Measurements from ENCODE around the gene KLHL3. TPM values are rescaled to one million over a fixed set of nuclear protein-coding genes. Genes with fewer than 3 reads are reported as not detected.
"Not testable (repeated sequence)": the region's sequence is repeated elsewhere in the genome, so short reads cannot be mapped to it uniquely, and the experiment has no call there.

KLHL3 gene
- total RNA-seq (2022) (16.9 and 18.2 TPM in 2 replicates), Bru-seq, nascent RNA (percentile 68 among the genes with signal in this experiment), BruChase-seq, experiment 1, labeled RNA remaining after a 6-hour chase (percentile 49 among the genes with signal in this experiment), BruChase-seq, experiment 2, labeled RNA remaining after a 2-hour chase (percentile 54 among the genes with signal in this experiment)
- long read RNA-seq, partial matches to known transcripts, result 0 of 1 reads
- long read RNA-seq, other reads (novel, unspliced or antisense), result 1 of 1 reads

- Mint-ChIP-seq H3K27ac (ENCODE audit: unreplicated experiment) (no peak within 1 kb of the TSS), H3K4me1 (ENCODE audit: low read depth, unreplicated experiment) (peaks cover 10% of the 10 kb centered on the region), H3K9me3 (ENCODE audit: low read depth, unreplicated experiment) (no peaks in the 10 kb centered on the region), H3K27me3 (ENCODE audit: unreplicated experiment) (no peaks in the 10 kb centered on the region), H3K4me3 (ENCODE audit: low read depth, unreplicated experiment) (no peak within 1 kb of the TSS), H3K36me3 (ENCODE audit: insufficient read depth, unreplicated experiment) (no peaks in the 10 kb centered on the region)
- TSS peak; percentile 31 for BruUV-seq (replicated peaks)
- CTCF ChIA-PET, result interaction anchor here (0.5 to 3.8 kb wide), 5 partner anchors 16 to 317 kb away, joined by 3 to 77 read pairs (median 6); no protein-coding TSS in a partner anchor
- intact Hi-C loops (cut with micrococcal nuclease; ENCODE audit: unreplicated experiment), result loop anchor here (1.0 kb wide), 1 partner anchor 75 kb away; no protein-coding TSS in a partner anchor
- no peak for TF ChIP-seq CTCF (IDR thresholded peaks at IDR 0.05; ENCODE audit: unreplicated experiment)
- peak; percentile 73 for DNase-seq
These were observed at the start of gene KLHL3 for GRCh38 chr5:137735555-137736284. TSS of gene KLHL3 (minus strand) at chr5:137736089. CDS start at chr5:137735646, 443 bp downstream.

- CTCF ChIA-PET, result no interaction called here
- Mint-ChIP-seq H3K4me3 (ENCODE audit: low read depth, unreplicated experiment) (no peak overlapping the region), H3K9me3 (ENCODE audit: low read depth, unreplicated experiment) (peaks cover 3% of the 10 kb centered on the region), H3K27me3 (ENCODE audit: unreplicated experiment) (peaks cover 13% of the 10 kb centered on the region), H3K36me3 (ENCODE audit: insufficient read depth, unreplicated experiment) (no peaks in the 10 kb centered on the region), H3K4me1 (ENCODE audit: low read depth, unreplicated experiment) (peaks cover 9% of the 10 kb centered on the region), H3K27ac (ENCODE audit: unreplicated experiment) (no peak overlapping the region)
- no peak for TF ChIP-seq CTCF (IDR thresholded peaks at IDR 0.05; ENCODE audit: unreplicated experiment)
- BruUV-seq (replicated peaks), result no TSS peak
- intact Hi-C loops (cut with micrococcal nuclease; ENCODE audit: unreplicated experiment), result no loop called here
- no peak for DNase-seq
These were observed 47.2 kb upstream of the KLHL3 start for GRCh38 chr5:137782984-137783536.

- CTCF ChIA-PET, result interaction anchor here (0.7 kb wide), 1 partner anchor 34 kb away, joined by 4 read pairs; no protein-coding TSS in a partner anchor
- no TSS peak for BruUV-seq (replicated peaks)
- Mint-ChIP-seq H3K27ac (ENCODE audit: unreplicated experiment) (no peak overlapping the region), H3K27me3 (ENCODE audit: unreplicated experiment) (peaks cover 13% of the 10 kb centered on the region), H3K4me3 (ENCODE audit: low read depth, unreplicated experiment) (no peak overlapping the region), H3K36me3 (ENCODE audit: insufficient read depth, unreplicated experiment) (no peaks in the 10 kb centered on the region), H3K9me3 (ENCODE audit: low read depth, unreplicated experiment) (peaks cover 3% of the 10 kb centered on the region), H3K4me1 (ENCODE audit: low read depth, unreplicated experiment) (peaks cover 9% of the 10 kb centered on the region)
- no peak for DNase-seq
- TF ChIP-seq CTCF (IDR thresholded peaks at IDR 0.05; ENCODE audit: unreplicated experiment), result no peak
- intact Hi-C loops (cut with micrococcal nuclease; ENCODE audit: unreplicated experiment), result no loop called here
These were observed 46.2 kb upstream of the KLHL3 start for GRCh38 chr5:137782055-137782454.

- H3K4me1 Mint-ChIP-seq (ENCODE audit: low read depth, unreplicated experiment), result peaks cover 9% of the 10 kb centered on the region
- no peak overlapping the region for H3K27ac Mint-ChIP-seq (ENCODE audit: unreplicated experiment)
- H3K4me3 Mint-ChIP-seq (ENCODE audit: low read depth, unreplicated experiment), result no peak overlapping the region
- intact Hi-C loops (cut with micrococcal nuclease; ENCODE audit: unreplicated experiment), result loop anchor here (1.0 to 10.0 kb wide), 2 partner anchors 43 to 286 kb away; no protein-coding TSS in a partner anchor
- peaks cover 5% of the 10 kb centered on the region for H3K27me3 Mint-ChIP-seq (ENCODE audit: unreplicated experiment)
- peak; percentile 61 for TF ChIP-seq CTCF (IDR thresholded peaks at IDR 0.05; ENCODE audit: unreplicated experiment)
- CTCF ChIA-PET, result interaction anchor here (0.6 to 2.0 kb wide), 21 partner anchors 15 to 355 kb away, joined by 3 to 24 read pairs (median 4); partner anchors contain the start of gene PKD2L2
- BruUV-seq (replicated peaks), result no TSS peak
- peaks cover under 1% of the 10 kb centered on the region for H3K9me3 Mint-ChIP-seq (ENCODE audit: low read depth, unreplicated experiment)
- no peaks in the 10 kb centered on the region for H3K36me3 Mint-ChIP-seq (ENCODE audit: insufficient read depth, unreplicated experiment)
- peak; percentile 37 for DNase-seq
These were observed 43.1 kb upstream of the KLHL3 start for GRCh38 chr5:137778772-137779564.

GRCh38 chr5:137767937-137768336 is 32.0 kb upstream of the KLHL3 start:
- BruUV-seq (replicated peaks), result not testable (repeated sequence)

More at GRCh38 chr5:137767937-137768336, 32.0 kb upstream of the KLHL3 start:
- H3K27ac Mint-ChIP-seq (ENCODE audit: unreplicated experiment); H3K4me1 Mint-ChIP-seq (ENCODE audit: low read depth, unreplicated experiment); H3K36me3 Mint-ChIP-seq (ENCODE audit: insufficient read depth, unreplicated experiment); H3K27me3 Mint-ChIP-seq (ENCODE audit: unreplicated experiment); H3K9me3 Mint-ChIP-seq (ENCODE audit: low read depth, unreplicated experiment); intact Hi-C loops (cut with micrococcal nuclease; ENCODE audit: unreplicated experiment); DNase-seq; H3K4me3 Mint-ChIP-seq (ENCODE audit: low read depth, unreplicated experiment); CTCF ChIA-PET: not testable (repeated sequence)
